Choroid plexus epithelial cell (primary cell): ENCODE measurements around the gene ABHD1.
A peak's percentile ranks its signal among the peaks of the same experiment; 100 is the strongest.

ENCODE experiments used
- DNase-seq: peaks from one replicate; pipeline ENCODE4 v3.0.0-alpha.2; 2010; ENCODE audit warnings: low read depth
- H3K4me3 ChIP-seq: 2 replicates; pipeline ENCODE4 v1.5.1; 2011; ENCODE audit warnings: low read depth, mild to moderate bottlenecking, control low read depth, low read length, moderate library complexity
- CTCF ChIP-seq: conservative IDR thresholded peaks from 2 replicates; pipeline ENCODE4 v1.5.1; 2011; ENCODE audit warnings: low read depth, mild to moderate bottlenecking, control low read depth, inconsistent platforms, low read length, moderate library complexity

Gene ABHD1

GRCh38 chr2:27079233-27080139 lies 44.1 kb upstream of the ABHD1 start:
- no peak for TF ChIP-seq CTCF
- DNase-seq, result no peak
- peak overlapping the region; percentile 72 for H3K4me3 ChIP-seq

GRCh38 chr2:27080140-27080469 lies 43.5 kb upstream of the ABHD1 start:
- H3K4me3 ChIP-seq, result peak overlapping the region; percentile 72
- no peak for TF ChIP-seq CTCF
- no peak for DNase-seq

- no peak for TF ChIP-seq CTCF
- H3K4me3 ChIP-seq, result peak overlapping the region; percentile 72
- DNase-seq, result no peak
Measured at GRCh38 chr2:27080603-27080936, 43.0 kb upstream of the ABHD1 start.

DNA sequence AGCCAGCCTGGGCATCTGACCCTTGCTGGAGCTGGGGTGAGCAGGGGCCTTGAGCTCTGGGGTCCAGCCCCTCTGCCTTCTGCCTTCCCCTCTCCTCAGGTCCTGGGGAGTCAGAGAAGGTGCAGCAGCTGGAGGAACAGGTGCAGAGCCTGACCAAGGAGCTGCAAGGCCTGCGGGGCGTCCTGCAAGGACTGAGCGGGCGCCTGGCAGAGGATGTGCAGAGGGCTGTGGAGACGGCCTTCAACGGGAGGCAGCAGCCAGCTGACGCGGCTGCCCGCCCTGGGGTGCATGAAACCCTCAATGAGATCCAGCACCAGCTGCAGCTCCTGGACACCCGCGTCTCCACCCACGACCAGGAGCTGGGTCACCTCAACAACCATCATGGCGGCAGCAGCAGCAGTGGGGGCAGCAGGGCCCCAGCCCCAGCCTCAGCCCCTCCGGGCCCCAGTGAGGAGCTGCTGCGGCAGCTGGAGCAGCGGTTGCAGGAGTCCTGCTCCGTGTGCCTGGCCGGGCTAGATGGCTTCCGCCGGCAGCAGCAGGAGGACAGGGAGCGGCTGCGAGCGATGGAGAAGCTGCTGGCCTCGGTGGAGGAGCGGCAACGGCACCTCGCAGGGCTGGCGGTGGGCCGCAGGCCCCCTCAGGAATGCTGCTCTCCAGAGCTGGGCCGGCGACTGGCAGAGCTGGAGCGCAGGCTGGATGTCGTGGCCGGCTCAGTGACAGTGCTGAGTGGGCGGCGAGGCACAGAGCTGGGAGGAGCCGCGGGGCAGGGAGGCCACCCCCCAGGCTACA lies 41.4 kb upstream of the ABHD1 start:
- H3K4me3 ChIP-seq, result no peak overlapping the region
- no peak for DNase-seq
- no peak for TF ChIP-seq CTCF

- TF ChIP-seq CTCF, result no peak
- H3K4me3 ChIP-seq, result no peak overlapping the region
- no peak for DNase-seq
Measured at GRCh38 chr2:27082773-27083409, 40.7 kb upstream of the ABHD1 start.

GRCh38 chr2:27083410-27084296 lies 40.0 kb upstream of the ABHD1 start:
- TF ChIP-seq CTCF, result no peak
- H3K4me3 ChIP-seq, result no peak overlapping the region
- no peak for DNase-seq
